MCF 10A (cell line): ENCODE results near the gene CAMSAP1. TPM values are rescaled to one million over a fixed set of nuclear protein-coding genes. Genes with fewer than 3 reads are reported as not detected.

Experiments
- BruUV-seq: library from RNA; stranded (reverse); fragments of 400-500 nt; replicated peaks from 2 replicates; lab custom pipeline; 2021; lab: Mats Ljungman, UMichigan
- CTCF ChIA-PET: fragments of 300-600 bp; sonication (Branson Sonifier 250); formaldehyde crosslinking; extraction: SDS; loops from one replicate; lab custom pipeline; 2021; ENCODE audit warnings: antibody characterized with exemption, inconsistent platforms; lab: Yijun Ruan, JAX
- POLR2A ChIA-PET: fragments of 300-600, 350-650 bp; sonication (Branson Sonifier 250); formaldehyde crosslinking; extraction: SDS; loops from one replicate; lab custom pipeline; 2020; ENCODE audit warnings: antibody characterized with exemption, inconsistent platforms; lab: Yijun Ruan, JAX
- DNase-seq: peaks from one replicate; pipeline ENCODE4 v3.0.0-alpha.2; 2018; ENCODE audit not compliant: unreplicated experiment
- H3K27ac Mint-ChIP-seq: one replicate; pipeline ENCODE4 v1.8.0; 2022; ENCODE audit warnings: mild to moderate bottlenecking, low read depth, mixed read lengths; ENCODE audit not compliant: unreplicated experiment
- H3K27me3 Mint-ChIP-seq: one replicate; pipeline ENCODE4 v1.8.0; 2022; ENCODE audit warnings: mixed read lengths; ENCODE audit not compliant: insufficient read depth, unreplicated experiment
- H3K36me3 Mint-ChIP-seq: one replicate; pipeline ENCODE4 v1.8.0; 2022; ENCODE audit warnings: mild to moderate bottlenecking, moderate library complexity, mixed read lengths; ENCODE audit not compliant: insufficient read depth, unreplicated experiment
- H3K4me1 Mint-ChIP-seq: one replicate; pipeline ENCODE4 v1.8.0; 2022; ENCODE audit warnings: mixed read lengths; ENCODE audit not compliant: insufficient read depth, unreplicated experiment
- H3K4me3 Mint-ChIP-seq: one replicate; pipeline ENCODE4 v1.8.0; 2022; ENCODE audit warnings: mild to moderate bottlenecking, moderate library complexity, mixed read lengths; ENCODE audit not compliant: unreplicated experiment
- H3K9me3 Mint-ChIP-seq: one replicate; pipeline ENCODE4 v1.8.0; 2022; ENCODE audit warnings: mixed read lengths; ENCODE audit not compliant: unreplicated experiment
- intact Hi-C: fragments of 100-400 bp; cut with micrococcal nuclease; formaldehyde crosslinking; loops from 2 replicates; pipeline ENCODE4 v1.14.1; 2022
- total RNA-seq: library from RNA; stranded (reverse); gene quantifications from 2 replicates; pipeline ENCODE4 v1.2.3, GENCODE V29; 2022
- TF ChIP-seq, protein P1 (sequence below): fragments of 200-600 bp; IDR thresholded peaks from one replicate; pipeline ENCODE4 v1.8.0; 2022; ENCODE audit warnings: antibody characterized with exemption, mild to moderate bottlenecking; ENCODE audit not compliant: unreplicated experiment

Gene CAMSAP1
- total RNA-seq, 1 experiment from 2014 or later, result 39.5 TPM

DNA sequence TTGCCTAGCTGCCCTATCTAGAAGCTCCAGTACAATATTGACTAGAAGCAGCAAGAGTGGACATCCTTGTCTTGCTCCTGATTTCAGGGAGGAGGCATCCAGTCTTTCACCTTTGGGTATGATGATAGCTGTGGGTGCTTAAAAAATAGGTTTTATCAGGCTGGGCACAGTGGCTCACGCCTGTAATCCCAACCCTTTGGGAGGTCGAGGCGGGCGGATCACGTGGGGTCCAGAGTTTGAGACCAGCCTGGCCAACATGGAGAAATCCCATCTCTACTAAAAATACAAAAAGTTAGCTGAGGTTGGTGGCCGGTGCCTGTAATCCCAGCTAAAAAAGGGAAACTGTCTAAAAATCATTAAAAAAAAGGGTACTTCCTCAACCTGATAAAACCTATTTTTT is 2.0 kb upstream of the CAMSAP1 start:
- peaks cover 22% of the 10 kb centered on the region for H3K9me3 Mint-ChIP-seq

DNA sequence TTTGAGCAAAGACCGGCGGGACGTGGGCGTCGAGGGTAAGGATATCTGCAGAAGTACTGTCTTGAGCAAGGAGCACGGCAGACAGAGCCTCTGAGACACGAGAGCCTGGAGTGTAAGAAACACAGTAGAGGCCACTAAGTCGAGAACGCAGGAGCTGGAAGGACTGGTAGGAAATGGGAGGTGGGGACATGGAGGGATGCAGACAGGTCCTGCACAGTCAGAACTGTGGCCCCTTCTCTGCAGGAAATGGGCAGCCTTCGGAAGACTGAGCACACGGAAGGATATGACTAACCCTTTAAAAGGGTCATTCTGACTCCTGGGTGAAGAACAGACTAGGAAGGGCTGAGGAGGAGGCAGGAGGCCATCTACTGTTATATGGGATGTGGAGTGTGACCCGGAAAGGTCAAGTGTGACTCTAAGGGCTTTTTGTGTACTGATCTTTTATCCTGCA is 1.4 kb upstream of the CAMSAP1 start:
- Mint-ChIP-seq H3K27ac (peak overlapping the region; percentile 67), H3K9me3 (peaks cover 22% of the 10 kb centered on the region), H3K27me3 (no peaks in the 10 kb centered on the region), H3K4me3 (peak overlapping the region; percentile 83), H3K36me3 (peaks cover 65% of the 10 kb centered on the region), H3K4me1 (peaks cover 39% of the 10 kb centered on the region)
- ChIA-PET CTCF (no interaction called here), POLR2A (interaction anchor here (0.6 to 1.2 kb wide), 2 partner anchors 11 to 43 kb away, joined by 3 to 6 read pairs; no protein-coding TSS in a partner anchor)
- intact Hi-C loops, result no loop called here
- no peak for DNase-seq
- BruUV-seq, result TSS peak; percentile 38
- TF ChIP-seq, protein P1, sequence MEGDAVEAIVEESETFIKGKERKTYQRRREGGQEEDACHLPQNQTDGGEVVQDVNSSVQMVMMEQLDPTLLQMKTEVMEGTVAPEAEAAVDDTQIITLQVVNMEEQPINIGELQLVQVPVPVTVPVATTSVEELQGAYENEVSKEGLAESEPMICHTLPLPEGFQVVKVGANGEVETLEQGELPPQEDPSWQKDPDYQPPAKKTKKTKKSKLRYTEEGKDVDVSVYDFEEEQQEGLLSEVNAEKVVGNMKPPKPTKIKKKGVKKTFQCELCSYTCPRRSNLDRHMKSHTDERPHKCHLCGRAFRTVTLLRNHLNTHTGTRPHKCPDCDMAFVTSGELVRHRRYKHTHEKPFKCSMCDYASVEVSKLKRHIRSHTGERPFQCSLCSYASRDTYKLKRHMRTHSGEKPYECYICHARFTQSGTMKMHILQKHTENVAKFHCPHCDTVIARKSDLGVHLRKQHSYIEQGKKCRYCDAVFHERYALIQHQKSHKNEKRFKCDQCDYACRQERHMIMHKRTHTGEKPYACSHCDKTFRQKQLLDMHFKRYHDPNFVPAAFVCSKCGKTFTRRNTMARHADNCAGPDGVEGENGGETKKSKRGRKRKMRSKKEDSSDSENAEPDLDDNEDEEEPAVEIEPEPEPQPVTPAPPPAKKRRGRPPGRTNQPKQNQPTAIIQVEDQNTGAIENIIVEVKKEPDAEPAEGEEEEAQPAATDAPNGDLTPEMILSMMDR, result no peak

More for the DNA sequence above, 2.0 kb upstream of the CAMSAP1 start:
- TF ChIP-seq, protein P1, result no peak
- intact Hi-C loops, result no loop called here
- Mint-ChIP-seq H3K36me3 (peaks cover 71% of the 10 kb centered on the region), H3K27ac (no peak overlapping the region), H3K4me3 (peak overlapping the region; percentile 83), H3K4me1 (peaks cover 39% of the 10 kb centered on the region), H3K27me3 (no peaks in the 10 kb centered on the region)
- no TSS peak for BruUV-seq
- no peak for DNase-seq
- ChIA-PET CTCF (no interaction called here), POLR2A (interaction anchor here (0.6 to 1.2 kb wide), 2 partner anchors 10 to 42 kb away, joined by 3 to 6 read pairs; no protein-coding TSS in a partner anchor)

DNA sequence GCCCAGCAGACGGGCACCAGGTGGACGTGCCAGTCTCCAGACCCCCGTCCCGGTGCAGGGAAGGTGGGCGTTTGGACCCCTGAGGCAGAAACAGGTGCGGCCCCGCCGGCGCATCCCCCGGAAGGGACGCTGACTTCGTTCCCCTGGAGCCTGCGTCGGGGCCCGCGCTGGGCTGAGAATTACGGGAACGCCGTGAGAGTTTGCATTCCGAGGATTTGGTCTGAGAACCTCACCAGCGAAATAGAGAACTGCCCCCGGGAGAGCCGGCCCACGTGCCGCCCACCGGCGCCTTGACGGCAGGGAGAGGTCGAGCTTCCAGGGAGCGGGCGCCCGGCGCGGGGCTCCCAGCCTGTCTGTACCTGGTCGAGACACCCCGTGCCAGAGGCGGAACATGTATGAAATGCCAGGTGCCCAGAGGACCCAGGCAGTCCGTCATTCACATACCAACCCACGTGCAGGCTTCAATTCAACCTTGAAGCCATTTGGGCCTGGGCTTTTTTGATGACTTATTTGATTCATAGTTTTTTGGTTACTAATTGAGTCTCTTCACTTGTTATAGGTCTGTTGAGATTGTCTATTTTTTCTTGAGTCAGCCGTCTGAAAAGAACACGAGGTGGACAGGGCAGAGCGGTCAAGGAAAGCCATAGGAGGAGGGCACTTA is 877 bp upstream of the CAMSAP1 start:
- CTCF ChIA-PET, result interaction anchor here (0.7 kb wide), 1 partner anchor 167 kb away, joined by 3 read pairs; no protein-coding TSS in a partner anchor
- BruUV-seq, result no TSS peak
- POLR2A ChIA-PET, result interaction anchor here (1.0 to 3.3 kb wide), 4 partner anchors 42 to 53 kb away, joined by 4 to 24 read pairs (median 8); partner anchors contain the start of gene UBAC1

DNA sequence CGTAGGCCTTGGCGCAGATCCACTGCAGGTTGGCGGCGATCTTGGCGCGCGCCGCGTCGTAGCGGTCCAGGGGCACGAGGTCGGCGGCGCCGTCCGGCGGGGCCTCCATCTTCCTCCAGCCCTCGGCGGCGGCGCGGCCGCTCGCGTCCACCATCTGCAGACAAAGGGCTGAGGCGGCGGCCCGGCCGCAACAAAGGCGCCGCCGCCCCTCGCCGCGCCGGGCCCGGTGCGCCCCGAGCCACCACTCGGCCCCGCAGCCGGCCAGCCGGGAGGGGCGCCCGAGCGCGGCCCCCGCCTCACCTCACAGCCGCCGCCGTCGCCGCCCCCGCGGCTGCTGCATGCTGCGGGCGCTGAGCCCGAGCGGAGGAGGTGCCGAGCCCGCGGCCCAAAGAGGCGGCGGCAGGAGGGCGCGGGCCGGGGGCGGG is 328 bp downstream of the CAMSAP1 start:
- intact Hi-C loops, result loop anchor here (2.0 kb wide), 1 partner anchor 46 kb away; no protein-coding TSS in a partner anchor
- peaks cover 40% of the 10 kb centered on the region for H3K4me1 Mint-ChIP-seq
- peaks cover 20% of the 10 kb centered on the region for H3K9me3 Mint-ChIP-seq
- H3K27ac Mint-ChIP-seq, result no peak overlapping the region
- no peaks in the 10 kb centered on the region for H3K27me3 Mint-ChIP-seq
- peaks cover 47% of the 10 kb centered on the region for H3K36me3 Mint-ChIP-seq
- no TSS peak for BruUV-seq
- DNase-seq, result no peak
- peak overlapping the region; percentile 83 for H3K4me3 Mint-ChIP-seq
- POLR2A ChIA-PET, result interaction anchor here (0.9 to 3.3 kb wide), 7 partner anchors 16 to 54 kb away, joined by 3 to 39 read pairs (median 8); partner anchors contain the start of gene UBAC1
- TF ChIP-seq, protein P1, result no peak
- CTCF ChIA-PET, result interaction anchor here (0.6 kb wide), 1 partner anchor 16 kb away, joined by 3 read pairs; no protein-coding TSS in a partner anchor

More for the DNA sequence above, 877 bp upstream of the CAMSAP1 start:
- intact Hi-C loops, result no loop called here
- DNase-seq, result no peak
- H3K9me3 Mint-ChIP-seq, result peaks cover 22% of the 10 kb centered on the region
- no peaks in the 10 kb centered on the region for H3K27me3 Mint-ChIP-seq
- H3K36me3 Mint-ChIP-seq, result peaks cover 59% of the 10 kb centered on the region
- peak overlapping the region; percentile 83 for H3K4me3 Mint-ChIP-seq
- peaks cover 39% of the 10 kb centered on the region for H3K4me1 Mint-ChIP-seq
- peak overlapping the region; percentile 67 for H3K27ac Mint-ChIP-seq
- TF ChIP-seq, protein P1, result no peak
